K562 (cell line): ENCODE results near the gene SPATS2L. TPM values are rescaled to one million over a fixed set of nuclear protein-coding genes. Genes with fewer than 3 reads are reported as not detected.

Source experiments
- ATAC-seq: fragments of 200-7000 bp; cut with Tn5 transposase; 3 replicates; pipeline ENCODE4 v1.9.1; 2020; ENCODE audit warnings: moderate library complexity
- BruUV-seq: library from RNA; stranded (reverse); fragments of 400-500 nt; replicated peaks from 2 replicates; lab custom pipeline; 2021; lab: Mats Ljungman, UMichigan
- CTCF ChIA-PET: fragments of 300-600 bp; formaldehyde crosslinking; extraction: SDS; loops from one replicate; lab custom pipeline; 2021; ENCODE audit warnings: low intra/inter-chr PET ratio; lab: Yijun Ruan, JAX
- POLR2A ChIA-PET: fragments of 300-600, 350-650 bp; sonication (Branson Sonifier 250); formaldehyde crosslinking; extraction: SDS; loops from one replicate; lab custom pipeline; 2021; ENCODE audit warnings: antibody characterized with exemption, inconsistent platforms; lab: Yijun Ruan, JAX
- DNase-seq, 4 experiments: peaks; one replicate each; pipeline versions ENCODE4 v3.0.0 to v3.0.0-alpha.2; 2011 to 2018; ENCODE audit warnings: low spot score in 3 of 4, mixed read lengths in 3 of 4; ENCODE audit errors: extremely low read depth in 1 of 4
- FAIRE-seq: peaks from 2 replicates; lab custom pipeline; 2011; peaks lifted over from hg19 to GRCh38; lab: Jason Lieb, UNC
- H2AFZ ChIP-seq: 2 replicates; pipeline ENCODE4 v1.6.0; 2011; ENCODE audit warnings: low read depth, low read length, control low read depth, inconsistent platforms
- H3K27ac ChIP-seq: fragments of 200-600 bp; 3 replicates; pipeline ENCODE4 v1.8.0; 2011; ENCODE audit warnings: low read depth, mild to moderate bottlenecking, control low read depth, inconsistent platforms, low read length, moderate library complexity, mixed read lengths; ENCODE audit errors: extremely low read depth
- H3K27me3 ChIP-seq, 2 experiments: fragments of 300-600 bp in 1 of 2; 2 replicates in 1 of 2; 3 replicates in 1 of 2; pipeline versions ENCODE4 v1.6.0 to v1.8.0; 2011; ENCODE audit warnings: inconsistent platforms in 2 of 2, low read length in 2 of 2, mild to moderate bottlenecking in 1 of 2, mixed read lengths in 1 of 2, moderate library complexity in 1 of 2; ENCODE audit not compliant: control insufficient read depth in 2 of 2, insufficient read depth in 2 of 2
- H3K36me3 ChIP-seq: fragments of 300-600 bp; 3 replicates; pipeline ENCODE4 v1.8.0; 2011; ENCODE audit warnings: mild to moderate bottlenecking, low read length, inconsistent platforms; ENCODE audit not compliant: control insufficient read depth, insufficient read depth
- H3K4me1 ChIP-seq, 2 experiments: fragments of 200-600 bp in 1 of 2; replicated peaks in 1 of 2; 2 replicates in 1 of 2; 3 replicates in 1 of 2; pipeline versions ENCODE4 v1.5.1 to v1.8.0; 2011; ENCODE audit warnings: inconsistent platforms in 2 of 2, low read length in 2 of 2, mild to moderate bottlenecking in 1 of 2, mixed read lengths in 1 of 2, moderate library complexity in 1 of 2; ENCODE audit not compliant: control insufficient read depth in 2 of 2, insufficient read depth in 2 of 2
- H3K4me2 ChIP-seq: 2 replicates; pipeline ENCODE4 v1.6.1; 2011; ENCODE audit warnings: low read length, control low read depth, inconsistent platforms, mixed read lengths; ENCODE audit not compliant: insufficient read depth
- H3K4me3 ChIP-seq: fragments of 200-600 bp; sonication (generic), shearing (Covaris generic); 2 replicates; pipeline ENCODE4 v1.5.1; 2016; ENCODE audit warnings: control low read depth, inconsistent platforms
- H3K79me2 ChIP-seq: fragments of 200-600 bp; 3 replicates; pipeline ENCODE4 v1.8.0; 2011; ENCODE audit warnings: low read length, inconsistent platforms; ENCODE audit not compliant: control insufficient read depth, insufficient read depth
- H3K9ac ChIP-seq, 2 experiments: 2 replicates each; pipeline versions ENCODE4 v1.6.0 to v1.6.1; 2011; ENCODE audit warnings: low read depth in 2 of 2, low read length in 2 of 2, control low read depth in 1 of 2, inconsistent platforms in 1 of 2, mild to moderate bottlenecking in 1 of 2, mixed read lengths in 1 of 2; ENCODE audit not compliant: insufficient read depth in 1 of 2
- H3K9me1 ChIP-seq: one replicate; pipeline ENCODE4 v1.6.0; 2011; ENCODE audit warnings: inconsistent platforms, mild to moderate bottlenecking, low read length, moderate library complexity; ENCODE audit not compliant: control insufficient read depth, insufficient read depth
- H3K9me3 ChIP-seq: replicated peaks from 2 replicates; pipeline ENCODE4 v1.5.1; 2011; ENCODE audit warnings: low read depth, low read length, inconsistent platforms; ENCODE audit not compliant: control insufficient read depth, insufficient read depth
- H4K20me1 ChIP-seq: replicated peaks from 2 replicates; pipeline ENCODE4 v1.6.1; 2011; ENCODE audit warnings: low read length, inconsistent platforms, mixed read lengths; ENCODE audit not compliant: control insufficient read depth, insufficient read depth
- KDM5B ChIP-seq: fragments of 200-600 bp; sonication (generic); IDR thresholded peaks from 2 replicates; pipeline ENCODE4 v1.6.1; 2012; ENCODE audit warnings: low read depth, mild to moderate bottlenecking, moderate library complexity, low read length, control low read depth, inconsistent platforms; ENCODE audit not compliant: insufficient replicate concordance
- MAFF ChIP-seq: IDR thresholded peaks from 2 replicates; pipeline ENCODE4 v1.6.1; 2012; ENCODE audit warnings: low read length, improper control_type of control experiment
- POLR2B ChIP-seq: fragments of 450-650 bp; IDR thresholded peaks from 2 replicates; pipeline ENCODE4 v1.6.1; 2018; ENCODE audit warnings: low read depth; ENCODE audit not compliant: partially characterized antibody
- SP2 ChIP-seq: IDR thresholded peaks from 2 replicates; pipeline ENCODE4 v1.6.1; 2011; ENCODE audit warnings: mild to moderate bottlenecking, low read depth, low read length, moderate library complexity; ENCODE audit not compliant: poor library complexity, severe bottlenecking; ENCODE audit errors: extremely low read depth
- YBX1 ChIP-seq: fragments of 450-650 bp; IDR thresholded peaks from 2 replicates; pipeline ENCODE4 v1.7.1; 2016; ENCODE audit warnings: mild to moderate bottlenecking
- ZNF212 ChIP-seq: fragments of 450-650 bp; formaldehyde crosslinking; IDR thresholded peaks from 2 replicates; pipeline ENCODE4 v1.4.0; 2020; ENCODE audit warnings: mild to moderate bottlenecking
- ZNF644 ChIP-seq: fragments of 200-800 bp; sonication (Bioruptor generic); IDR thresholded peaks from 2 replicates; pipeline ENCODE4 v1.6.1; 2016; ENCODE audit warnings: low read depth, missing genetic modification characterization, missing compliant biosample characterization
- WGBS: fragments of 100-300 bp; shearing (Covaris generic); methylation state at CpG from one replicate; pipeline ENCODE4 v1.1.6; 2016; ENCODE audit warnings: low coverage, mixed read lengths; ENCODE audit not compliant: insufficient coverage; ENCODE audit errors: missing lambda C conversion rate; 5-methylcytosine and 5-hydroxymethylcytosine counted together
- in situ Hi-C: fragments of 300-500 bp; cut with MboI; formaldehyde crosslinking; loops from 4 replicates; pipeline ENCODE4 v1.15.0; 2018; ENCODE audit warnings: inconsistent platforms, mixed read lengths
- intact Hi-C: fragments of 100-400 bp; cut with micrococcal nuclease; formaldehyde crosslinking; loops from 2 replicates; pipeline ENCODE4 v1.14.2; 2022
- polyA plus RNA-seq, 8 experiments: library from polyadenylated mRNA; depleted of rRNA in 4 of 8; stranded (reverse) in 5 of 8; unstranded in 3 of 8; fragments of >200 nt; fragmentation: Nextera tagmentation in 2 of 8; fragmentation: Illumina TruSeq in 1 of 8; extraction: Ambion mirVana in 2 of 8; extraction: Trizol in 1 of 8; gene quantifications; 2 replicates each; pipeline versions ENCODE4 v1.2.1 to v1.2.3, GENCODE V29; 2011 to 2014; ENCODE audit warnings: inconsistent platforms in 1 of 8, missing spikeins in 1 of 8
- total RNA-seq, 7 experiments: library from RNA; depleted of rRNA in 6 of 7; stranded (reverse); fragments of >200 nt in 6 of 7; fragmentation: Illumina TruSeq in 2 of 7; extraction: Trizol in 2 of 7; gene quantifications; 2 replicates each; pipeline versions ENCODE4 v1.2.1 to v1.2.3, GENCODE V29; 2011 to 2021; ENCODE audit warnings: low replicate concordance in 1 of 7

SPATS2L gene
- total and polyA plus RNA-seq, 9 of the 15 experiments (the other 6 are each of a cell fraction or from before 2014, with no cell fraction given) = 11.3 to 41.5 (median 24.9) TPM

GRCh38 chr2:200421270-200421669, 114.8 kb downstream of the SPATS2L start:
- ChIA-PET CTCF (no interaction called here), POLR2A (no interaction called here)
- H3K4me2 ChIP-seq = no peak overlapping the region
- no peak overlapping the region for H3K9ac ChIP-seq
- no peak overlapping the region for H2AFZ ChIP-seq
- DNase-seq (no peak), ATAC-seq (no peak), FAIRE-seq (no peak)
- WGBS = 77% methylated on average over 1 of the region's 1 CpG
- H3K4me3 ChIP-seq = no peak overlapping the region
- TF ChIP-seq SP2 (no peak), ZNF644 (tag) (no peak), MAFF (no peak), KDM5B (no peak), ZNF212 (CRISPR knock-in tag) (no peak), YBX1 (no peak), POLR2B (no peak)
- H3K36me3 ChIP-seq = no peaks in the 10 kb centered on the region; the same call in 1 of the 3 replicates
- no TSS peak for BruUV-seq
- H3K4me1 ChIP-seq = peaks cover 0 to 4% of the 10 kb centered on the region in 2 experiments; a peak in 2 of 5 replicates
- H4K20me1 ChIP-seq = no peaks in the 10 kb centered on the region
- no peaks in the 10 kb centered on the region for H3K9me3 ChIP-seq
- no peaks in the 10 kb centered on the region for H3K79me2 ChIP-seq
- intact Hi-C loops (no loop called here), in situ Hi-C loops (no loop called here)
- H3K27ac ChIP-seq = no peak overlapping the region
- no peaks in the 10 kb centered on the region for H3K27me3 ChIP-seq
- no peaks in the 10 kb centered on the region for H3K9me1 ChIP-seq
